ENCODE data around the gene DCANP1.

DNA sequence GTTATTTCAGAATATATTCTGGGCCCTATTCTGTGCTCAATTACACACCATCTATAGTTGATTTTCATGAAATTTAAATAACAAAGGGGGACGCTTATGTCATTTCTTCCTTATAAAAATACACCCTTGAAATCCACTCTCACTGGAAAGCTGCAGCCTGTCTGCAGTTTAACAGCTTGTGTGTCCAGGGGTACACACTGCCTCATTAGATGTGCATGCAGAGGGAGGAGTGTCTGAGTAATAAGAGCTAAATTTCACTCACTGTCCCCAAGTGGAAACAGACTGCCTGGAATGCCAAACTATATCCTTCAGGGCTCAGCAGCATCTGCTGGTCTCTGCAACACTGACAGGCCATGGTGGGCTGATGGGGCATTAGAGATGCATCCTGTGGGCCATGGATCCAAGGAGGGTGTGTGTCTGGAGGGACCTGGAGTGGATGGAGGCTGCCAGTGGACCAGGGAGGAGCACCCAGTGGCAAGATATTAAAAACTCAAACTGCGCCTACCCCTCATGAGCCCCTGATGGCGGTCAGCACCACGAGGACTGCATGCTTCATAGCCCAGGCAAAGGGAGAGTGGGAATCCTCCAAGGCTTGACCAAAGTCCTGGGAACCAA lies 20.8 kb upstream of the DCANP1 start:
- TF ChIP-seq, protein P1, sequence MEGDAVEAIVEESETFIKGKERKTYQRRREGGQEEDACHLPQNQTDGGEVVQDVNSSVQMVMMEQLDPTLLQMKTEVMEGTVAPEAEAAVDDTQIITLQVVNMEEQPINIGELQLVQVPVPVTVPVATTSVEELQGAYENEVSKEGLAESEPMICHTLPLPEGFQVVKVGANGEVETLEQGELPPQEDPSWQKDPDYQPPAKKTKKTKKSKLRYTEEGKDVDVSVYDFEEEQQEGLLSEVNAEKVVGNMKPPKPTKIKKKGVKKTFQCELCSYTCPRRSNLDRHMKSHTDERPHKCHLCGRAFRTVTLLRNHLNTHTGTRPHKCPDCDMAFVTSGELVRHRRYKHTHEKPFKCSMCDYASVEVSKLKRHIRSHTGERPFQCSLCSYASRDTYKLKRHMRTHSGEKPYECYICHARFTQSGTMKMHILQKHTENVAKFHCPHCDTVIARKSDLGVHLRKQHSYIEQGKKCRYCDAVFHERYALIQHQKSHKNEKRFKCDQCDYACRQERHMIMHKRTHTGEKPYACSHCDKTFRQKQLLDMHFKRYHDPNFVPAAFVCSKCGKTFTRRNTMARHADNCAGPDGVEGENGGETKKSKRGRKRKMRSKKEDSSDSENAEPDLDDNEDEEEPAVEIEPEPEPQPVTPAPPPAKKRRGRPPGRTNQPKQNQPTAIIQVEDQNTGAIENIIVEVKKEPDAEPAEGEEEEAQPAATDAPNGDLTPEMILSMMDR (optimal IDR thresholded peaks at IDR 0.05 in 1 of 3, IDR thresholded peaks at IDR 0.05 in 1 of 3, conservative IDR thresholded peaks at IDR 0.05 in 1 of 3; ENCODE audit: extremely low read depth in 1 of 3, insufficient read depth in 2 of 3, low read length in 3 of 3): no peak
- TF ChIP-seq EZH2 (IDR thresholded peaks at IDR 0.05; ENCODE audit: low read length): no peak

All from keratinocyte (primary cell).